ENCODE measurements around the gene PTPRN2. TPM values are rescaled to one million over a fixed set of nuclear protein-coding genes. Genes with fewer than 3 reads are reported as not detected.
A peak's percentile ranks its signal among the peaks of the same experiment; 100 is the strongest.

Gene PTPRN2
- total and polyA plus RNA-seq, 9 of the 15 experiments (the other 6 are each of a cell fraction or from before 2014, with no cell fraction given), result not detected

DNA sequence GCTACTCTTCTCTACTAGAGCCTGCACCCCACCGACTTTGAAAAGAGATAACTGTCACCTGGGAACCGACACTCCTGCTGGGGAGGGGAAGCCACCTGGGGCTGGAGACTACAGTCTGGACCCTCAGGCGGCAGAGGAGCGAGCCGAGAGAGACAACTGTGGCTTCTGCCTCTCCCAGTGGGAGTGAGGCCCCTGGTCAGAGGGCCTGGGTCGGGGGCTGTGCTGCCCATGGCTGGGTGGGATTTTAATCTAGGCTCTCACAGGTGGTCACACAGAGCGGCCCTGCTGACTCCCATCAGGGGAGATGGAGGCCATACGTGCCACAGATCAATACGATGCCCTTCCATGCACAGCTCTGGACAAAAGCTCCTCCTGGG is 878.7 kb downstream of the PTPRN2 start (continued):
- TF ChIP-seq THAP12 (CRISPR knock-in tag; IDR thresholded peaks at IDR 0.05), result no peak
- TF ChIP-seq HMG20A (CRISPR knock-in tag; conservative IDR thresholded peaks at IDR 0.05), result no peak
- no peak for TF ChIP-seq ZNF445 (CRISPR knock-in tag; IDR thresholded peaks at IDR 0.05; ENCODE audit: low read depth)
- no peak for TF ChIP-seq ZNF253 (CRISPR knock-in tag; conservative IDR thresholded peaks at IDR 0.05)
- TF ChIP-seq MEIS2 (IDR thresholded peaks at IDR 0.05; ENCODE audit: partially characterized antibody), result no peak
- no peak for TF ChIP-seq KDM5B (IDR thresholded peaks at IDR 0.05; ENCODE audit: insufficient replicate concordance, low read depth, low read length)

GRCh38 chr7:157707983-157708918 is 879.4 kb downstream of the PTPRN2 start:
- H3K9ac ChIP-seq (ENCODE audit: insufficient read depth in 1 of 2, low read depth in 2 of 2, low read length in 2 of 2), result no peak overlapping the region
- no peak overlapping the region for H3K4me2 ChIP-seq (ENCODE audit: insufficient read depth, low read length)
- CTCF ChIA-PET (ENCODE audit: low intra/inter-chr PET ratio), result interaction anchor here (1.0 kb wide), 1 partner anchor 14 kb away, joined by 3 read pairs; no protein-coding TSS in a partner anchor
- peaks cover 10% of the 10 kb centered on the region; the same call in 1 of the 2 replicates for H4K20me1 ChIP-seq (replicated peaks; ENCODE audit: control insufficient read depth, insufficient read depth, low read length)
- BruUV-seq (replicated peaks), result no TSS peak
- in situ Hi-C loops (cut with MboI) (no loop called here), intact Hi-C loops (cut with micrococcal nuclease) (no loop called here)
- H3K9me3 ChIP-seq (replicated peaks; ENCODE audit: control insufficient read depth, insufficient read depth, low read depth, low read length), result no peaks in the 10 kb centered on the region
- no peaks in the 10 kb centered on the region for H3K4me1 ChIP-seq (replicated peaks in 1 of 2; ENCODE audit: control insufficient read depth in 2 of 2, insufficient read depth in 2 of 2, low read length in 2 of 2)
- no peaks in the 10 kb centered on the region for H3K79me2 ChIP-seq (ENCODE audit: control insufficient read depth, insufficient read depth, low read length)
- no peak overlapping the region for H3K27ac ChIP-seq (ENCODE audit: extremely low read depth, low read depth, low read length)
- no peak overlapping the region for H2AFZ ChIP-seq (ENCODE audit: low read depth, low read length)
- no peaks in the 10 kb centered on the region for H3K9me1 ChIP-seq (ENCODE audit: control insufficient read depth, insufficient read depth, low read length)
- no peak for DNase-seq (ENCODE audit: extremely low read depth in 1 of 4, low spot score in 3 of 4)
- peaks cover 53 to 79% of the 10 kb centered on the region in 2 experiments for H3K27me3 ChIP-seq (ENCODE audit: control insufficient read depth in 2 of 2, insufficient read depth in 2 of 2, low read length in 2 of 2)
- no peak for FAIRE-seq
- H3K36me3 ChIP-seq (ENCODE audit: control insufficient read depth, insufficient read depth, low read length), result no peaks in the 10 kb centered on the region
- no peak overlapping the region for H3K4me3 ChIP-seq
- under 1% methylated on average over 23 of the region's 23 CpGs for WGBS (ENCODE audit: insufficient coverage, low coverage, missing lambda C conversion rate)
- peak; percentile 24; the same call in 1 of the 3 replicates for ATAC-seq
- POLR2A ChIA-PET, result interaction anchor here (0.7 to 1.1 kb wide), 2 partner anchors 214 to 1793 kb away, joined by 3 to 5 read pairs; no protein-coding TSS in a partner anchor
- TF ChIP-seq BHLHE40 (IDR thresholded peaks at IDR 0.05; ENCODE audit: low read length), result no peak
- no peak for TF ChIP-seq BCL6 (CRISPR knock-in tag; IDR thresholded peaks at IDR 0.05)
- TF ChIP-seq TAF7 (tag; IDR thresholded peaks at IDR 0.05), result no peak
- TF ChIP-seq, protein P1, sequence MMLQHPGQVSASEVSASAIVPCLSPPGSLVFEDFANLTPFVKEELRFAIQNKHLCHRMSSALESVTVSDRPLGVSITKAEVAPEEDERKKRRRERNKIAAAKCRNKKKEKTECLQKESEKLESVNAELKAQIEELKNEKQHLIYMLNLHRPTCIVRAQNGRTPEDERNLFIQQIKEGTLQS (IDR thresholded peaks at IDR 0.05), result no peak
- TF ChIP-seq, protein P1 (CRISPR knock-in tag; conservative IDR thresholded peaks at IDR 0.05), result no peak
- TF ChIP-seq KLF10 (CRISPR knock-in tag; IDR thresholded peaks at IDR 0.05), result no peak
- no peak for TF ChIP-seq HCFC1 (IDR thresholded peaks at IDR 0.05; ENCODE audit: low read depth, low read length)
- TF ChIP-seq ZNF41 (CRISPR knock-in tag; conservative IDR thresholded peaks at IDR 0.05), result no peak
- no peak for TF ChIP-seq NBN (IDR thresholded peaks at IDR 0.05; ENCODE audit: low read depth)
- TF ChIP-seq, protein P2, sequence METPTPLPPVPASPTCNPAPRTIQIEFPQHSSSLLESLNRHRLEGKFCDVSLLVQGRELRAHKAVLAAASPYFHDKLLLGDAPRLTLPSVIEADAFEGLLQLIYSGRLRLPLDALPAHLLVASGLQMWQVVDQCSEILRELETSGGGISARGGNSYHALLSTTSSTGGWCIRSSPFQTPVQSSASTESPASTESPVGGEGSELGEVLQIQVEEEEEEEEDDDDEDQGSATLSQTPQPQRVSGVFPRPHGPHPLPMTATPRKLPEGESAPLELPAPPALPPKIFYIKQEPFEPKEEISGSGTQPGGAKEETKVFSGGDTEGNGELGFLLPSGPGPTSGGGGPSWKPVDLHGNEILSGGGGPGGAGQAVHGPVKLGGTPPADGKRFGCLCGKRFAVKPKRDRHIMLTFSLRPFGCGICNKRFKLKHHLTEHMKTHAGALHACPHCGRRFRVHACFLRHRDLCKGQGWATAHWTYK (CRISPR knock-in tag; IDR thresholded peaks at IDR 0.05), result no peak
- TF ChIP-seq KAT8 (IDR thresholded peaks at IDR 0.05; ENCODE audit: low read depth), result no peak
